Kidney epithelial cell (primary cell): ENCODE measurements around the gene ARHGAP6. TPM values are rescaled to one million over a fixed set of nuclear protein-coding genes. Genes with fewer than 3 reads are reported as not detected.

Experiments used
- DNase-seq: peaks from one replicate; pipeline ENCODE4 v3.0.0-alpha.2; 2010; ENCODE audit warnings: low read depth
- H3K27me3 ChIP-seq: 2 replicates; pipeline ENCODE4 v1.6.0; 2011; ENCODE audit warnings: low read length; ENCODE audit not compliant: control insufficient read depth, insufficient read depth
- H3K36me3 ChIP-seq: 2 replicates; pipeline ENCODE4 v1.5.1; 2011; ENCODE audit warnings: low read length; ENCODE audit not compliant: control insufficient read depth, insufficient read depth
- H3K4me3 ChIP-seq: 2 replicates; pipeline ENCODE4 v1.5.1; 2011; ENCODE audit warnings: low read depth, mild to moderate bottlenecking, control low read depth, low read length
- CTCF ChIP-seq: IDR thresholded peaks from 2 replicates; pipeline ENCODE4 v1.5.1; 2011; ENCODE audit warnings: mild to moderate bottlenecking, moderate library complexity, low read length, control low read depth, inconsistent platforms; ENCODE audit not compliant: insufficient read depth, poor library complexity, severe bottlenecking
- total RNA-seq: library from RNA; depleted of rRNA; stranded (reverse); fragments of >200 nt; gene quantifications from 2 replicates; pipeline ENCODE4 v1.2.3, GENCODE V29; 2015

Gene ARHGAP6
- total RNA-seq, 1 donor from 2014 or later: 1.7 TPM

GRCh38 chrX:11108253-11108941 is 557.3 kb downstream of the ARHGAP6 start:
- Histone ChIP-seq H3K4me3 (no peak overlapping the region), H3K36me3 (no peaks in the 10 kb centered on the region), H3K27me3 (no peaks in the 10 kb centered on the region)
- no peak for DNase-seq
- TF ChIP-seq CTCF: no peak

- no peak for TF ChIP-seq CTCF
- no peak for DNase-seq
Measured at GRCh38 chrX:11105080-11105479, 560.6 kb downstream of the ARHGAP6 start.

GRCh38 chrX:11103751-11104150 is 562.0 kb downstream of the ARHGAP6 start:
- H3K27me3 ChIP-seq: no peaks in the 10 kb centered on the region
- no peak for TF ChIP-seq CTCF
- no peak overlapping the region for H3K4me3 ChIP-seq
- H3K36me3 ChIP-seq: no peaks in the 10 kb centered on the region
- no peak for DNase-seq

More at GRCh38 chrX:11105080-11105479, 560.6 kb downstream of the ARHGAP6 start:
- H3K36me3 ChIP-seq: no peaks in the 10 kb centered on the region
- no peak overlapping the region for H3K4me3 ChIP-seq
- H3K27me3 ChIP-seq: no peaks in the 10 kb centered on the region

- no peaks in the 10 kb centered on the region for H3K36me3 ChIP-seq
- no peak overlapping the region for H3K4me3 ChIP-seq
- DNase-seq: no peak
- no peak for TF ChIP-seq CTCF
- H3K27me3 ChIP-seq: no peaks in the 10 kb centered on the region
Measured at GRCh38 chrX:11103006-11103405, 562.7 kb downstream of the ARHGAP6 start.

- Histone ChIP-seq H3K36me3 (no peaks in the 10 kb centered on the region), H3K4me3 (no peak overlapping the region), H3K27me3 (no peaks in the 10 kb centered on the region)
- peak; percentile 32 for DNase-seq
- peak; percentile 31 for TF ChIP-seq CTCF
Measured at GRCh38 chrX:11100281-11101035, 565.3 kb downstream of the ARHGAP6 start.
